HG03432 (cell line): Measurements from ENCODE around the gene GRIK3.

Source experiments
- ATAC-seq: cut with Tn5 transposase; IDR thresholded peaks from one replicate; pipeline ENCODE4 v1.9.1; 2021; ENCODE audit warnings: mild to moderate bottlenecking, moderate library complexity; ENCODE audit not compliant: unreplicated experiment

Gene GRIK3

DNA sequence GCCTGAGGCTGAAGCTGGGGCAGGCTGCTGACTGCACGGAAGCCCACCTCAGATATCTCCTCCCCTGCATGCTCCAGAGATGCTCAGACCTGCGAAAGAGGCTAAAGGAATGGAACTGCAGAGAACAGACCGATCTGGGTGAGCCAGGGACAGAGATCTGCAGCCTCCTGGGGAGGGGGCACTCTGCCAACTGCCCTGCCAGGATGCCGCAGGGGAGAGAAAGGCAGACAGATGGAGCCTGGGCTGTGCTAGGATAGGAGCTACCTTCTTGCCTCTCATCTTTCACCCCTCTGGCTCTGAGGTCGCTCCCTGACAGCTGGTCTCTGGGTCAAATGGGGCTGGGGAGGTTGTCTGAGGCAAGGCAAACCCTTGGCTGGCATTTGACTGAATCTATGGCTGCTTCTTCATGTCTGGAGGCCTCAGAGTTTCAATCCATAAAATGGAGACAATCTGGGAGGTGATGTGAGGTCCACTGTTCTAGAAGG, 238.2 kb downstream of the GRIK3 start:
- ATAC-seq = no peak

- ATAC-seq = no peak
Measured at GRCh38 chr1:36794460-36794859, 239.9 kb downstream of the GRIK3 start.

DNA sequence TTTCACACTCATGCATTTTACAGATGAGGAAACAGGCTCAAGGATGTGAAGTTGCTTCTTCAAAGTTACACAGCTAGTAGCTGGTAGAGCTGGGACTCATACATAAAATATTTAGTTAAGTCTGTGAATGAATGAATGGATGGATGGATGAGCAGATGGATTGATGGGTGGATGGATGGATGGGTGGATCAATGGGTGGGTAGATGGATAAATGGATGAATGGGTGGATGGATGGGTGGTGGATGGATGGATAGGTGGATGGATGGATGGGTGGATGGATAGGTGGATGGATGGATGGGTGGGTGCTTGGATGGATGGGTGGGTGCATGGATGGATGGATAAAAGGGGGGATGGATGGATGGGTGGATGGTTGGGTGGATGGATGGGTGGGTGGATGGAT, 240.9 kb downstream of the GRIK3 start:
- no peak for ATAC-seq

- ATAC-seq = no peak
Measured at GRCh38 chr1:36792292-36792691, 242.0 kb downstream of the GRIK3 start.

DNA sequence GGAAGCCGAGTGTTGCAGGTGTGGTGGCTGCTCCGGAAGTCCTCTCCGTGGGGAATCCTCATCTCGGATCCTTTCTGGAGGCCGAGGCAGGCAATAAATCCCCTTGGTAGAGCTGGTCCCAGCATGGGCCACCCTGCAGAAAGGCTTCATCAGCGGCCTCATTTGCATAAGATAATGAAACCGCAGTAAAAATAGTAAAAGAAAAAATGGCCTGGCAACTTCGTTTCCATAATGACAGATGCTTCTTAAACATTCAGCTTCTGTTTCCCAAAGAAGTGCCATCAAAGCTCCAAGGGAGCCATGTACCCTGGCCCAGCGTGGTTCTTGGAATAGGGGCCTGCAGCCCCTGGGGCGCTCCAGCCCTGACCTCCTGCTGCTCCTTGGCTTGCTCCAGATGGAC, 244.1 kb downstream of the GRIK3 start:
- no peak for ATAC-seq

DNA sequence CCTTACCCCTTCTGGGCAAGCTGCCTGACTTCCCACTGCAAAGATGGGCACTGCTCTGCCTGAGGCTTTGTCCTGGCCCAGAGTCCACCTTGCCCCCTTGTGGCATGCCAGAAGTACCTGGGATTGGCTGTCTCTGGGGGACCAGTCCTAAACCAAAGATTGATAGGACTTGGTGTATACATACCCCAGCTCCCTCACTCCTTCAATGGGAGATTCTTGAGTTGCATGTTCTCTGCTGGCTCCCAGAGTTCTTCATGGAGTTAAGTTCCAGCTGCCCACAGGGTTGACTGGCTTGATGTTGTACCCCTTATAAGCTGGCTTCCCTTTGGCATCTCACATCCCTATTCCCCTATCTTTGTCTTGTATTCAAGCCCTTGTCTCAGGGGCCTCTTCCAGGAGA, 244.8 kb downstream of the GRIK3 start:
- ATAC-seq = no peak

DNA sequence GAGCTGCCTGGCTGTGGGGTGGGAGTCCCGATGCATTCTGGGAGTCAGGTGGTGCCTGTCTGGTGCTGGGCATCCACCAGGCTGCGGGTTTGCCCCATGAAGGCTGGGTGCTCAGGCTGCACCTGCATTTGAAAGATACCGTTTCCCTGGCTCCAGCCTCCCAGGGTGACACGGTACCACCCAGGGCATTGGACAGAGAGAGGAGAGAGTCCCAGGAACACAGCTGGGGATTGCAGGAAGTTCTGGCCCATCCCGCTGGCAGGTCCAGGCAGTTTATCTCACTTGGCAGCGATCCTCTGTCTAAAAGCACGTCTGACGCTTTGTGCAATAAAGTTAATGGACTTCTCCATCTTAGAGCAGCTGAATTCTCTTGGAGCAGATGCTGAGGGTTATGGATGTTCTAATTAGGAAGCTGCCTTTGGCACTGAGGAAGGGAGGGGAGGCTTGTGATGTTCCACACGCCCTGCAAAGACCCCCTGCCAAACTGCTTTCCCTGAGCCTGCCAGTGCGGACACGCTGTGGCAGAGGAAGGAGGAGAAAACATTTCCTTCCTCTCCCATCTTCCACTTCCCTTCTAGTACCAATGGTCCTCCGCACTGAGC, 246.9 kb downstream of the GRIK3 start:
- ATAC-seq = no peak

DNA sequence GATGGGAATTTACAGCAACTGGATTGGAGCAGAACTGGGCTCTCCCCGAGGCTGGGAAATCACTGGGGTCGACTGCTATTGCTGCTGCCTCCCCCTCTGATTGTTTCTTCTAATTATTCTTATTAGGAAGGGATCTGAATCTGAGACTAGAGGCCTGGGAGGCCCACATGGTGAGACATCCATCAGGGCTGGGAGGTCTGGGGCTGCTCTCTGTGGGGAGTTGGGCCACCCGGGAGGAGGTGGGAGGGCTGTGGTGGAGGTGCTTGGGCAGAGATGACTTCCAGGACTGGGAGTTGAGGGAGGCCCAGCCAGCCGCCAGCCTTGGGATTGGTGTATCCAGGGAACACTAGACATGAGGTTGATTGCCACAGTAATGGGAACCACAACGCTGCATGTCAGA, 247.9 kb downstream of the GRIK3 start:
- no peak for ATAC-seq

DNA sequence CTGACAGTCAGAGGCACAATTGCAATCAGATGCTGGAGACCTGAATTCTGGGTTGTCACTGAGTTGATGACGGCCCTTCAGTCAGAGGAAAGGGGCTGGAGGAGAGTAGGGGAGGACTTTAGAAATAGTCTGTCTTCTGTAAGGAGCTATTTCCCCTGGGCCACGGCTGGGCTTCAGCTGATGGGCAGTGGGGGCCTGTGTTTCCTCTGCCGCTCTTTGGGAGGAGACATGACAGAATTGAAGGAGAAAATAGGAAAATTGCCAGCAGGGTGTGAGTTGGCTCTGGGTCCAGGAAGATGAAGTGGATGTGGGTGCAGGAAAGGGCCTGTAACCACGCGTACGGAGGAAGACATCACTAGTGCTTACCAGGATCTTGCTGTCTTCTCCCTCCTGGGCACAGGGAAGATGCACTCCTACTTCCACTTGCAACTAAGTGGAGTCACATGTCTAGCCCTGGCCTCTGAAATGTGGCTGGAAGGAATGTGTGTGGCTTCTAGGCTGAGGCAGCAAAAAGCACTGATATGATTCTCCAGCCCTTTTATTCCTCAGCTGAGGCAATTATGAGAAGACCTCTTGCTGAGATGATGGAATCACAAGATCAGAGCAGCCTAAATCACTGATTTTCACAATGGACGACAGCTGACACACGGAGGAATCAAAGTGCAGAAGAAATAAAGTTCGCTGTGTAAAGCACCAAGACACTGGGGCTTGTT, 250.0 kb downstream of the GRIK3 start:
- no peak for ATAC-seq

DNA sequence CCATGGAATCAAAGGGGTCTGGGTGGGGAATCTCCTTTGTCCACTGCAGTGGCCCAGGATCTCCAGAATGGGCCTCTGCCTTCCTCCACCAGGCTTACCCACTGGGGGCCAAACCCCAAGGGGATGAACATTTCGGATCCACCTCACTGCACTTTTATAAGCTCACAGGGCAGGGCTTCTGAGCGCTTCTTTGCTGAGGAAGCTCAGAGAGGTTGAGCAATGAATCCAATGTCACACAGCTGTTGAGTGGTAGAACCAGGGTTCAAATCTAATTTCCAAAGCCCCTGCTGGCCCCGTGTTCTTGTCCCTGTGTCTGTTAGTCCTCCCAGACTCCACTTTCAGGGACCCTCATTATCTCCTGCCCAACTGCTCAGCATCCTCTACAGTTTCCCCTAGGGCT, 250.8 kb downstream of the GRIK3 start:
- no peak for ATAC-seq

- no peak for ATAC-seq
Measured at GRCh38 chr1:36782785-36783184, 251.5 kb downstream of the GRIK3 start.

DNA sequence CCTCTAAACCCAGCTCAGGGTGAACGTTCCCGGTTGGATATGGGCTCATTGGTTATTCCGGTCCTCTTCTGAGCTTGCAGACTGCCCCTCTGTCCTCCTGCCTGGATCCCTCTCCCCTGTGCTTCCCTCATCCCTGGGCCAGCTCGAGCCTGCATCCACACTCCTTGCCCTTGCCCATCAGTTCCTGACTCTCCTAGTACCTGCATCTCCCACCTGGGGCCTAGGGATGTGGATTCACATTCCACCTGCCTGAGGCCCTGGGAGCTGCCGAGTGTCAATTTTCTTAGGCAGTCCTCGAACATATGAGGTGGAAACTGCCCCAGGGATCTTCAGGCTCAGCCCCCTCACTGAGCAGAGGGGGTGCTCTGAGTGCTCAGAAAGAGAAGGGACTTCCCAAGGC, 252.2 kb downstream of the GRIK3 start:
- no peak for ATAC-seq

GRCh38 chr1:36781098-36781497, 253.2 kb downstream of the GRIK3 start:
- no peak for ATAC-seq

DNA sequence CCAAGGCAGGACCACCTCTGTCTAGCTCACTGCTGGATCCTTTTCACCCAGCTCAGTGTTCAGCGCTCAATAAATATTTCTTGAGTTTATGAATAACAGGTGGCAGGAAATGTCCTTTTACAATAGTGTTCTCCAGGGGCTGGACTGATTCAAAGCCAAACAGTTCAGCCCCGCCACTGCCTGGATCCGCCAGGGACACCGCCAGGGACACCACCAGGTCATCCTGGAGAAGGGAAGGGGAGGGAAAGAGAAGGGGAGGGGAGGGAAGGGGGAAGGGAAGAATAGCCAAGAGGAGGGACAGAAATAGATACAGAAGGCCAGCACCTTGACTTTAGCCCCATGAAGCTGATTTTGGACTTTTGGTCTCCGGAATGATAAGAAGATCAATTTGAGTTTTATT, 255.6 kb downstream of the GRIK3 start:
- ATAC-seq = no peak

- ATAC-seq = no peak
Measured at GRCh38 chr1:36776948-36777831, 257.1 kb downstream of the GRIK3 start.

GRCh38 chr1:36776256-36776655, 258.1 kb downstream of the GRIK3 start:
- ATAC-seq = no peak

- no peak for ATAC-seq
Measured at GRCh38 chr1:36775716-36776115, 258.6 kb downstream of the GRIK3 start.

DNA sequence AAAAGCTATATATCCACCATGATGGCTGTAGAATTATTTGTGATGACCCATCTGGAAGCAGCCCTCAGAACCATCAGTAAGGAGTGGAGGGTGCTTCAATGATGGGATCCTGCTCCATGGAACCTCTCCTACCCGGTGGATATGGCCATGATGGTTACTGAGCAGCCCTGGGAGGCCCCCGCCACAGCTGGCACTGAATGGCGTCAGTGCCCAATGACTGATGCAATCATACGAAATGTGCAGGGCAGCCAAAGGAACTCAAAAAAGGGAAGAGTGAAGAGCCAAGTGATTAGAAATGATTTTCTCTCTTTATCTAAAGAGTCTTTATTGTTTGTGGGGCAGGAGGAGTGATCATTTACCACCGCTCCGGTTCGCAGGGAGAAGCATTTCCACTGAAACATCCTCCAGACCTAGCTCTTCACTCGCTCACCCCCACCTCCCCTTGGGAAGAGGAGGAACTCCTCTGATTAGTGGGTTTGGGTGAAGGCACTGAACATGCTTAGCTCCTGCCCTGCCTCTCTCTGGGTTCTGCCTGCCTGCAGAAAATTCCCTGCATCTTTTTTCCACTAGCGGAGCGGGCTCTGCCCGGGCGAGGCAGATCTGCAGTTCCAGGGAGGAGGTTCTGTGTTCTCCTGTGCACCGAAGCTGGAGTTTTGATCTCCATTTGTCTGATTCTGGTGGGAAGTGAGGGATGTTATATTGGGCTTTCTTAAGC, 260.3 kb downstream of the GRIK3 start:
- ATAC-seq = no peak

DNA sequence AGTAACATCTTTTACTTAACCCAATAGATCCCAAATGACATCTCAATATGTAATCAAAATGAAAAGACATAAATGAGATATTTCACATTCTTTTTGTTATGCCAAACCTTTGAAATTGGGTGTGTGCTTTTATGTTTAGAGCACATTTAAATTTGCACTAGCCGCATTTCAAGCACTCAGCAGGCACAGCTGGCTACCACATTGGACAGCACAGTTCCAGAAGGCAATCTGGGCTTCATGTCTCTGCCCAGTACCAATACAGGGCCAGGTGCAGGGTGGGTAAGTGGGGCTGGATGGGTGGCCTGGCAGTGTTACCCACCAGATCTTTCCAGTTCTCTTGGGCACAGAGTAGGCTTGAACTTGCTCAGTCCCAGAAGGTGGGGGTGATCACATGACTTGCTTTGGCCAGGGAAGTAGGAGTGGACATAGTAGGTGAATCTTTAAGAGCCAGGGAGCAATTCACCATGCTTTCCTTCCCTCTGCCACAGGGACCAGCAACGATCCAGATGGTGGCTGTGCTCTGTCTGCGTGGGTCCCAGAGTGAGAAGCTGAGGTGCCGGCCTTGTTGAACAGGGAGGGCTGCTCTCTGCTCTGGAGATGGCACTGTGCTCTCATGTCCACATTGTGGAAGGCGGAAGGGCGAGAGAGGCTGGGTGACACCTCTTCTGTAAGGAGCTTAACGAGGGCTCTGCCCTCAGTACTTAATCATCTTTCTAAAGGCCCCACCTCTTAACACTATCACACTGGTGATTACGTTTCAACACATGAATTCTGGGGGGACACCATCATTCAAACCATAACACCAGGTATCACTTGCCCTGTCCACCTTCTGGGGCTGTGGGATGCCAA, 261.4 kb downstream of the GRIK3 start:
- no peak for ATAC-seq

DNA sequence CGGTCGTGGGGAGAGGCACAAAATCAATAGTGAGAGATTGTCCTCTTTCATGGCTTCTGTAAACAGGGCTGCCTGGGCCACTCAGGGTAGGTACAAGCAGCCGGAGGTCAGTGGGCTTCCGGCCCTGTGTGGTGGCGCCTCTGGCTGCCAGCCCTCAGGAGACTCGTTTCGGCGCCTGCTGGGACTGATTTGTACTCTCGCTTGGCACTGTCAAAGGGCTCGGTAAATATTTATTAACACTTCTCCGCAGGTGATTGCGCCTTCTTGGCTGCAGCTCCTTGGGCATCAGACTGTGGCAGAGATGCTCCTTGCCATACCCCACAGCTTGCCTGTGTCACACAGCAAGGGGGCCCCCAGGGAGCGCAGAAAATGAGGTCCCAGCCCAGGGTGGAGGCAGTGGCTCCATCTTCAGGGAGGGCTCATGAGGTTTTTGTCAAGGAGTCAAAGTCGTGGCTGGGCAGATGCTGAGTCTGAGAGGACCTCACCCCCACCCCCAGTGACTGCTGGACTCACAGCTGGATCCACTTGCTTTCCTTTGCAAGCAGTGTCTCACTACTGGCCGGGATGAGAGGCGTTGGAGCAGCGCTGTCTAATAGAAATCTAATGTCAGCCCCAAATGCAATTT, 262.5 kb downstream of the GRIK3 start:
- no peak for ATAC-seq
